Measurements from ENCODE around the gene CNTNAP5. TPM values are rescaled to one million over a fixed set of nuclear protein-coding genes. Genes with fewer than 3 reads are reported as not detected.

The CNTNAP5 gene
- total and polyA plus RNA-seq, 2 of the 13 experiments (the other 11 are each of a cell fraction or from before 2014, with no cell fraction given), result not detected

DNA sequence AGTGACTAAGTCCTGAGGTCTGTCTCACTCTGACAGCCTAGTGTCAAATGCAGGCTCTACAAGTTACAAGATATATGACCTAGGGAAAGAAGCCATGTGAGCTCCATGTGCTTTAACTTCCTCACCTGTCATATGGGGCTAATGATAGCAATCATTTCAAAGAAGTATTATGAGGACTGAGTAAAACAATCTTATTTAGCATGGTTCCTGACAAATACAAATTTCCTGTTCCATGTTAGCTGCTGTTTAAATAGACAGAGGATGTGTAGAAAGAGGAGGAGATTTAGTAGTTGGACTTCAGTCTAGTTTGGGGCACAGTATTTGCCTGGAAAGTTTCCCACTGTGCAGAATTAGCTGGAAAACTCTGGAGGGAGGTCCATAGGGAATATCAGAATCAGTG, 545.8 kb downstream of the CNTNAP5 start (continued):
- no peak for TF ChIP-seq ZFP62 (CRISPR knock-in tag; IDR thresholded peaks at IDR 0.05)
- peak; percentile 94 for TF ChIP-seq SOX5 (CRISPR knock-in tag; IDR thresholded peaks at IDR 0.05; ENCODE audit: borderline replicate concordance)
- TF ChIP-seq ZMAT3 (CRISPR knock-in tag; conservative IDR thresholded peaks at IDR 0.05), result peak; percentile 25; the same call in 1 of the 2 replicates
- TF ChIP-seq ZNF563 (CRISPR knock-in tag; IDR thresholded peaks at IDR 0.05), result no peak
- TF ChIP-seq ZNF614 (CRISPR knock-in tag; IDR thresholded peaks at IDR 0.05; ENCODE audit: borderline replicate concordance), result peak; percentile 94
- no peak for TF ChIP-seq ZNF224 (CRISPR knock-in tag; IDR thresholded peaks at IDR 0.05)
- TF ChIP-seq EEA1 (CRISPR knock-in tag; IDR thresholded peaks at IDR 0.05; ENCODE audit: borderline replicate concordance), result no peak
- TF ChIP-seq ZNF530 (CRISPR knock-in tag; IDR thresholded peaks at IDR 0.05; ENCODE audit: low read depth), result no peak
- TF ChIP-seq ASH2L (IDR thresholded peaks at IDR 0.05; ENCODE audit: insufficient read length, low read depth, low read length), result peak; percentile 75
- TF ChIP-seq, protein P1, sequence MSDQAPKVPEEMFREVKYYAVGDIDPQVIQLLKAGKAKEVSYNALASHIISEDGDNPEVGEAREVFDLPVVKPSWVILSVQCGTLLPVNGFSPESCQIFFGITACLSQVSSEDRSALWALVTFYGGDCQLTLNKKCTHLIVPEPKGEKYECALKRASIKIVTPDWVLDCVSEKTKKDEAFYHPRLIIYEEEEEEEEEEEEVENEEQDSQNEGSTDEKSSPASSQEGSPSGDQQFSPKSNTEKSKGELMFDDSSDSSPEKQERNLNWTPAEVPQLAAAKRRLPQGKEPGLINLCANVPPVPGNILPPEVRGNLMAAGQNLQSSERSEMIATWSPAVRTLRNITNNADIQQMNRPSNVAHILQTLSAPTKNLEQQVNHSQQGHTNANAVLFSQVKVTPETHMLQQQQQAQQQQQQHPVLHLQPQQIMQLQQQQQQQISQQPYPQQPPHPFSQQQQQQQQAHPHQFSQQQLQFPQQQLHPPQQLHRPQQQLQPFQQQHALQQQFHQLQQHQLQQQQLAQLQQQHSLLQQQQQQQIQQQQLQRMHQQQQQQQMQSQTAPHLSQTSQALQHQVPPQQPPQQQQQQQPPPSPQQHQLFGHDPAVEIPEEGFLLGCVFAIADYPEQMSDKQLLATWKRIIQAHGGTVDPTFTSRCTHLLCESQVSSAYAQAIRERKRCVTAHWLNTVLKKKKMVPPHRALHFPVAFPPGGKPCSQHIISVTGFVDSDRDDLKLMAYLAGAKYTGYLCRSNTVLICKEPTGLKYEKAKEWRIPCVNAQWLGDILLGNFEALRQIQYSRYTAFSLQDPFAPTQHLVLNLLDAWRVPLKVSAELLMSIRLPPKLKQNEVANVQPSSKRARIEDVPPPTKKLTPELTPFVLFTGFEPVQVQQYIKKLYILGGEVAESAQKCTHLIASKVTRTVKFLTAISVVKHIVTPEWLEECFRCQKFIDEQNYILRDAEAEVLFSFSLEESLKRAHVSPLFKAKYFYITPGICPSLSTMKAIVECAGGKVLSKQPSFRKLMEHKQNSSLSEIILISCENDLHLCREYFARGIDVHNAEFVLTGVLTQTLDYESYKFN (CRISPR knock-in tag; conservative IDR thresholded peaks at IDR 0.05), result peak; percentile 92
- TF ChIP-seq ZMYM3 (CRISPR knock-in tag; IDR thresholded peaks at IDR 0.05), result 0 out of 2 replicates have a peak, but pooled peaks have one; percentile 19
- TF ChIP-seq MIXL1 (CRISPR knock-in tag; IDR thresholded peaks at IDR 0.05), result peak; percentile 90
- no peak for TF ChIP-seq ZNF720 (CRISPR knock-in tag; IDR thresholded peaks at IDR 0.05)
- TF ChIP-seq RXRB (CRISPR knock-in tag; IDR thresholded peaks at IDR 0.05; ENCODE audit: borderline replicate concordance), result peak; percentile 66
- TF ChIP-seq MED13 (CRISPR knock-in tag; IDR thresholded peaks at IDR 0.05), result peak; percentile 38; the same call in 1 of the 2 replicates
- TF ChIP-seq, protein P2, sequence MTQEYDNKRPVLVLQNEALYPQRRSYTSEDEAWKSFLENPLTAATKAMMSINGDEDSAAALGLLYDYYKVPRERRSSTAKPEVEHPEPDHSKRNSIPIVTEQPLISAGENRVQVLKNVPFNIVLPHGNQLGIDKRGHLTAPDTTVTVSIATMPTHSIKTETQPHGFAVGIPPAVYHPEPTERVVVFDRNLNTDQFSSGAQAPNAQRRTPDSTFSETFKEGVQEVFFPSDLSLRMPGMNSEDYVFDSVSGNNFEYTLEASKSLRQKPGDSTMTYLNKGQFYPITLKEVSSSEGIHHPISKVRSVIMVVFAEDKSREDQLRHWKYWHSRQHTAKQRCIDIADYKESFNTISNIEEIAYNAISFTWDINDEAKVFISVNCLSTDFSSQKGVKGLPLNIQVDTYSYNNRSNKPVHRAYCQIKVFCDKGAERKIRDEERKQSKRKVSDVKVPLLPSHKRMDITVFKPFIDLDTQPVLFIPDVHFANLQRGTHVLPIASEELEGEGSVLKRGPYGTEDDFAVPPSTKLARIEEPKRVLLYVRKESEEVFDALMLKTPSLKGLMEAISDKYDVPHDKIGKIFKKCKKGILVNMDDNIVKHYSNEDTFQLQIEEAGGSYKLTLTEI (CRISPR knock-in tag; conservative IDR thresholded peaks at IDR 0.05), result no peak
- no peak for TF ChIP-seq ZNF138 (CRISPR knock-in tag; IDR thresholded peaks at IDR 0.05; ENCODE audit: low read depth)
- TF ChIP-seq, protein P3, sequence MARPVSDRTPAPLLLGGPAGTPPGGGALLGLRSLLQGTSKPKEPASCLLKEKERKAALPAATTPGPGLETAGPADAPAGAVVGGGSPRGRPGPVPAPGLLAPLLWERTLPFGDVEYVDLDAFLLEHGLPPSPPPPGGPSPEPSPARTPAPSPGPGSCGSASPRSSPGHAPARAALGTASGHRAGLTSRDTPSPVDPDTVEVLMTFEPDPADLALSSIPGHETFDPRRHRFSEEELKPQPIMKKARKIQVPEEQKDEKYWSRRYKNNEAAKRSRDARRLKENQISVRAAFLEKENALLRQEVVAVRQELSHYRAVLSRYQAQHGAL (CRISPR knock-in tag; IDR thresholded peaks at IDR 0.05; ENCODE audit: not compliant biosample characterization), result no peak
- TF ChIP-seq, protein P4, sequence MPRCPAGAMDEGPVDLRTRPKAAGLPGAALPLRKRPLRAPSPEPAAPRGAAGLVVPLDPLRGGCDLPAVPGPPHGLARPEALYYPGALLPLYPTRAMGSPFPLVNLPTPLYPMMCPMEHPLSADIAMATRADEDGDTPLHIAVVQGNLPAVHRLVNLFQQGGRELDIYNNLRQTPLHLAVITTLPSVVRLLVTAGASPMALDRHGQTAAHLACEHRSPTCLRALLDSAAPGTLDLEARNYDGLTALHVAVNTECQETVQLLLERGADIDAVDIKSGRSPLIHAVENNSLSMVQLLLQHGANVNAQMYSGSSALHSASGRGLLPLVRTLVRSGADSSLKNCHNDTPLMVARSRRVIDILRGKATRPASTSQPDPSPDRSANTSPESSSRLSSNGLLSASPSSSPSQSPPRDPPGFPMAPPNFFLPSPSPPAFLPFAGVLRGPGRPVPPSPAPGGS (CRISPR knock-in tag; IDR thresholded peaks at IDR 0.05), result no peak
- peak; percentile 84; the same call in 1 of the 2 replicates for TF ChIP-seq MIER3 (CRISPR knock-in tag; IDR thresholded peaks at IDR 0.05; ENCODE audit: borderline replicate concordance)
